Prostate gland (tissue), 2 donors: ENCODE results near the gene BCL7A. TPM values are rescaled to one million over a fixed set of nuclear protein-coding genes. Genes with fewer than 3 reads are reported as not detected.

Experiments used
- DNase-seq: peaks from one replicate; pipeline ENCODE4 v3.0.0-alpha.2; 2019; ENCODE audit warnings: low spot score
- H3K27ac ChIP-seq, 2 donors: fragments of 200-600 bp; sonication (generic); 2 replicates each; pipeline ENCODE4 v1.5.1; 2017 to 2019
- H3K27me3 ChIP-seq: fragments of 200-600 bp; sonication (generic); replicated peaks from 2 replicates; pipeline ENCODE4 v1.5.1; 2019; ENCODE audit not compliant: insufficient read depth
- H3K36me3 ChIP-seq, 2 donors: fragments of 200-600 bp; sonication (generic); 1 replicate in 1 of 2; 2 replicates in 1 of 2; pipeline versions ENCODE4 v1.5.1 to v1.8.1; 2017 to 2019
- H3K4me1 ChIP-seq: fragments of 200-600 bp; sonication (generic); replicated peaks from 2 replicates; pipeline ENCODE4 v1.5.1; 2019
- H3K4me3 ChIP-seq, 2 donors: fragments of 200-600 bp; sonication (generic); 2 replicates each; pipeline ENCODE4 v1.5.1; 2017 to 2019
- H3K9me3 ChIP-seq: fragments of 200-600 bp; sonication (generic); 2 replicates; pipeline ENCODE4 v1.5.1; 2017
- CTCF ChIP-seq, 4 experiments: fragments of 200-600 bp in 2 of 4; fragments of 450-650 bp in 2 of 4; sonication (generic) in 2 of 4; IDR thresholded peaks; 1 replicate in 3 of 4; 2 replicates in 1 of 4; pipeline ENCODE4 v1.5.1; 2016 to 2019; ENCODE audit warnings: antibody characterized with exemption in 4 of 4, mild to moderate bottlenecking in 2 of 4, moderate library complexity in 2 of 4
- POLR2A ChIP-seq: fragments of 450-650 bp; IDR thresholded peaks from one replicate; pipeline ENCODE4 v1.6.1; 2016; ENCODE audit warnings: antibody characterized with exemption, mild to moderate bottlenecking
- POLR2AphosphoS5 ChIP-seq: sonication (generic); formaldehyde crosslinking; IDR thresholded peaks from one replicate; pipeline ENCODE4 v1.6.1; 2017; ENCODE audit warnings: antibody characterized with exemption
- WGBS: methylation state at CpG from one replicate; pipeline ENCODE4 v1.1.5; 2018; 5-methylcytosine and 5-hydroxymethylcytosine counted together
- intact Hi-C: fragments of 100-400 bp; cut with DNase I; formaldehyde crosslinking; loops from one replicate; pipeline ENCODE4 v1.14.2; 2022
- total RNA-seq, 2 donors: library from RNA; depleted of rRNA; stranded (reverse); fragments of >200 nt; gene quantifications; one replicate each; pipeline ENCODE4 v1.1.0, GENCODE V29; 2016

Gene BCL7A
- 10 to 100 TPM; 10.3 to 15.4 TPM for total RNA-seq

- Histone ChIP-seq H3K27me3 (no peaks in the 10 kb centered on the region), H3K4me3 (peak within 1 kb of the TSS; percentile 58), H3K4me1 (peaks cover 8% of the 10 kb centered on the region), H3K9me3 (no peaks in the 10 kb centered on the region), H3K27ac (peak within 1 kb of the TSS; percentile 85 to 91), H3K36me3 (no peaks in the 10 kb centered on the region)
- TF ChIP-seq POLR2A (peak; percentile 74), CTCF (IDR thresholded peaks at IDR 0.05) (no peak)
- DNase-seq = peak; percentile 65
- under 1% methylated on average over 43 of the region's 83 CpGs for WGBS
- intact Hi-C loops = loop anchor here (5.0 kb wide), 1 partner anchor 60 kb away; no protein-coding TSS in a partner anchor
These were observed at the start of gene BCL7A for GRCh38 chr12:122021822-122022392. BCL7A (plus strand) TSS chr12:122021884; CDS start chr12:122022092, 208 bp downstream.

GRCh38 chr12:121974026-121974985 lies 47.4 kb upstream of the BCL7A start:
- Histone ChIP-seq H3K36me3 (no peaks in the 10 kb centered on the region), H3K27ac (no peak overlapping the region), H3K4me1 (no peaks in the 10 kb centered on the region), H3K9me3 (no peaks in the 10 kb centered on the region), H3K4me3 (no peak overlapping the region), H3K27me3 (no peaks in the 10 kb centered on the region)
- 47% methylated on average over 13 of the region's 13 CpGs for WGBS
- intact Hi-C loops = no loop called here
- DNase-seq = no peak
- TF ChIP-seq POLR2AphosphoS5 (no peak), POLR2A (no peak)

- no peak for DNase-seq
- intact Hi-C loops = no loop called here
- WGBS = 86% methylated on average over 6 of the region's 6 CpGs
- no peak for TF ChIP-seq POLR2A
- TF ChIP-seq POLR2AphosphoS5 = no peak
- H3K27me3 ChIP-seq = no peaks in the 10 kb centered on the region
- H3K9me3 ChIP-seq = no peaks in the 10 kb centered on the region
- H3K36me3 ChIP-seq = no peaks in the 10 kb centered on the region
- no peak overlapping the region for H3K4me3 ChIP-seq
- no peak overlapping the region for H3K27ac ChIP-seq
- no peaks in the 10 kb centered on the region for H3K4me1 ChIP-seq
These were observed 46.7 kb upstream of the BCL7A start for GRCh38 chr12:121975021-121975420.

GRCh38 chr12:121976950-121977349 lies 44.7 kb upstream of the BCL7A start:
- H3K27ac ChIP-seq = no peak overlapping the region
- intact Hi-C loops = no loop called here
- no peak for TF ChIP-seq CTCF (IDR thresholded peaks at IDR 0.05)
- no peak for TF ChIP-seq POLR2AphosphoS5
- no peak for TF ChIP-seq POLR2A
- no peak for DNase-seq
- no peaks in the 10 kb centered on the region for H3K27me3 ChIP-seq
- H3K9me3 ChIP-seq = no peaks in the 10 kb centered on the region
- no peak overlapping the region for H3K4me3 ChIP-seq
- WGBS = 94% methylated on average over 5 of the region's 5 CpGs
- H3K36me3 ChIP-seq = no peaks in the 10 kb centered on the region
- no peaks in the 10 kb centered on the region for H3K4me1 ChIP-seq

GRCh38 chr12:121980191-121980891 lies 41.3 kb upstream of the BCL7A start:
- no peaks in the 10 kb centered on the region for H3K27me3 ChIP-seq
- no peak overlapping the region for H3K27ac ChIP-seq
- 70% methylated on average over 11 of the region's 11 CpGs for WGBS
- H3K9me3 ChIP-seq = no peaks in the 10 kb centered on the region
- TF ChIP-seq CTCF (IDR thresholded peaks at IDR 0.05) (no peak), POLR2A (no peak), POLR2AphosphoS5 (no peak)
- H3K36me3 ChIP-seq = no peaks in the 10 kb centered on the region
- intact Hi-C loops = no loop called here
- no peak overlapping the region for H3K4me3 ChIP-seq
- H3K4me1 ChIP-seq = no peaks in the 10 kb centered on the region
- no peak for DNase-seq
